ENCODE data around the gene RAB3GAP2. TPM values are rescaled to one million over a fixed set of nuclear protein-coding genes. Genes with fewer than 3 reads are reported as not detected.
"Not testable (repeated sequence)": the region's sequence is repeated elsewhere in the genome, so short reads cannot be mapped to it uniquely, and the experiment has no call there.

Gene RAB3GAP2
- total RNA-seq, 4 donors from 2014 or later: 19.9 to 35.3 (median 27.3) TPM

GRCh38 chr1:220221670-220222069 lies 50.6 kb downstream of the RAB3GAP2 start:
- H3K4me1 ChIP-seq: peaks cover 3 to 48% (median 4%) of the 10 kb centered on the region in 3 donors
- TF ChIP-seq CTCF (IDR thresholded peaks at IDR 0.05) (no peak), POLR2AphosphoS5 (IDR thresholded peaks at IDR 0.05) (no peak), POLR2A (IDR thresholded peaks at IDR 0.05) (no peak), EP300 (IDR thresholded peaks at IDR 0.05) (no peak)
- H3K36me3 ChIP-seq: peaks cover 0 to 7% of the 10 kb centered on the region in 2 donors
- ATAC-seq: no peak
- H3K9me3 ChIP-seq: no peaks in the 10 kb centered on the region
- 84 to 90% methylated on average over 3 of the region's 3 CpGs for WGBS, 2 donors (ENCODE audit: low coverage in 1 of 2)
- no peaks in the 10 kb centered on the region for H3K27me3 ChIP-seq
- H3K4me3 ChIP-seq: no peak overlapping the region
- no peak overlapping the region for H3K27ac ChIP-seq

- 86 to 87% methylated on average over 1 of the region's 1 CpG for WGBS, 2 donors (ENCODE audit: low coverage in 1 of 2)
- Histone ChIP-seq H3K9me3 (no peaks in the 10 kb centered on the region), H3K36me3 (peaks cover 0 to 7% of the 10 kb centered on the region in 2 donors), H3K27me3 (no peaks in the 10 kb centered on the region), H3K4me3 (no peak overlapping the region), H3K27ac (no peak overlapping the region), H3K4me1 (peaks cover 3 to 44% (median 4%) of the 10 kb centered on the region in 3 donors)
- TF ChIP-seq EP300 (IDR thresholded peaks at IDR 0.05) (no peak), POLR2AphosphoS5 (IDR thresholded peaks at IDR 0.05) (no peak), CTCF (IDR thresholded peaks at IDR 0.05) (no peak), POLR2A (IDR thresholded peaks at IDR 0.05) (no peak)
- ATAC-seq: no peak
Measured at GRCh38 chr1:220221269-220221668, 51.0 kb downstream of the RAB3GAP2 start.

GRCh38 chr1:220220699-220221040 lies 51.6 kb downstream of the RAB3GAP2 start:
- peaks cover 3 to 38% (median 4%) of the 10 kb centered on the region in 3 donors for H3K4me1 ChIP-seq
- H3K9me3 ChIP-seq: not testable (repeated sequence)
- 40 to 81% methylated on average over 1 to 4 of the region's 4 CpGs for WGBS, 2 donors (ENCODE audit: low coverage in 1 of 2)

GRCh38 chr1:220219865-220220698 lies 52.2 kb downstream of the RAB3GAP2 start:
- no peak overlapping the region for H3K4me3 ChIP-seq
- peaks cover 0 to 7% of the 10 kb centered on the region in 2 donors for H3K36me3 ChIP-seq
- H3K4me1 ChIP-seq: peaks cover 0 to 32% (median 2%) of the 10 kb centered on the region in 3 donors
- TF ChIP-seq POLR2A (IDR thresholded peaks at IDR 0.05): no peak
- no peak for TF ChIP-seq EP300 (IDR thresholded peaks at IDR 0.05)
- TF ChIP-seq POLR2AphosphoS5 (IDR thresholded peaks at IDR 0.05): no peak
- no peak for TF ChIP-seq CTCF (IDR thresholded peaks at IDR 0.05)
- H3K27ac ChIP-seq: no peak overlapping the region
- no peaks in the 10 kb centered on the region for H3K27me3 ChIP-seq
- ATAC-seq: no peak
- WGBS, 2 donors (ENCODE audit: low coverage in 1 of 2): 86 to 93% methylated on average over 3 to 5 of the region's 15 CpGs
- no peaks in the 10 kb centered on the region for H3K9me3 ChIP-seq

More at GRCh38 chr1:220220699-220221040, 51.6 kb downstream of the RAB3GAP2 start:
- H3K27me3 ChIP-seq, ATAC-seq, H3K36me3 ChIP-seq, H3K4me3 ChIP-seq, H3K27ac ChIP-seq: not testable (repeated sequence)

- Histone ChIP-seq H3K4me1 (peaks cover 0 to 22% (median 0%) of the 10 kb centered on the region in 3 donors), H3K36me3 (peaks cover 0 to 7% of the 10 kb centered on the region in 2 donors), H3K27me3 (no peaks in the 10 kb centered on the region), H3K9me3 (no peaks in the 10 kb centered on the region), H3K4me3 (no peak overlapping the region), H3K27ac (no peak overlapping the region)
- TF ChIP-seq CTCF (IDR thresholded peaks at IDR 0.05) (no peak), POLR2AphosphoS5 (IDR thresholded peaks at IDR 0.05) (no peak), EP300 (IDR thresholded peaks at IDR 0.05) (no peak), POLR2A (IDR thresholded peaks at IDR 0.05) (no peak)
- no peak for ATAC-seq
Measured at GRCh38 chr1:220219136-220219442, 53.2 kb downstream of the RAB3GAP2 start.

All from gastroesophageal sphincter (tissue), 4 donors.